HCT116 (cell line): ENCODE results near the gene TNFSF13B. TPM values are rescaled to one million over a fixed set of nuclear protein-coding genes. Genes with fewer than 3 reads are reported as not detected.

Experiments
- ATAC-seq: fragments of 200-7000 bp; cut with Tn5 transposase; 2 replicates; pipeline ENCODE4 v1.9.1; 2020; ENCODE audit warnings: mild to moderate bottlenecking, moderate library complexity
- BruUV-seq: library from RNA; stranded (reverse); fragments of 400-500 nt; replicated peaks from 2 replicates; lab custom pipeline; 2021; lab: Mats Ljungman, UMichigan
- CTCF ChIA-PET: fragments of 300-600 bp; sonication (Branson Sonifier 250); formaldehyde crosslinking; loops from one replicate; lab custom pipeline; 2021; ENCODE audit warnings: antibody characterized with exemption; lab: Charles Lee
- POLR2A ChIA-PET: fragments of 300-600, 350-600 bp; sonication (Branson Sonifier 250); formaldehyde crosslinking; loops from one replicate; lab custom pipeline; 2021; ENCODE audit warnings: antibody characterized with exemption; lab: Charles Lee
- RAD21 ChIA-PET, 2 experiments: fragments of 300-600 bp; sonication (Branson Sonifier 250); formaldehyde crosslinking; loops; one replicate each; lab custom pipeline; 2023; ENCODE audit warnings: low total read pairs in 2 of 2; ENCODE audit not compliant: uncharacterized antibody in 2 of 2, unreplicated experiment in 2 of 2, low non-redundant PET in 1 of 2; lab: Charles Lee
- DNase-seq: peaks from one replicate; pipeline ENCODE4 v3.0.0-alpha.2; 2010; ENCODE audit warnings: low read depth, low spot score
- H2AFZ ChIP-seq: fragments of 200-600 bp; shearing (Covaris generic), sonication (generic); 2 replicates; pipeline ENCODE4 v1.6.1; 2017; ENCODE audit warnings: low read depth, mixed run types, mixed read lengths, antibody characterized with exemption, low read length; ENCODE audit not compliant: poor library complexity, severe bottlenecking
- H3K27ac ChIP-seq: 2 replicates; pipeline ENCODE4 v1.5.1; 2012; ENCODE audit warnings: low read depth, low read length
- H3K27me3 ChIP-seq: fragments of 200-600 bp; sonication (generic); 2 replicates; pipeline ENCODE4 v1.6.1; 2016; ENCODE audit warnings: mixed run types, low read length, mixed read lengths; ENCODE audit not compliant: insufficient read depth
- H3K36me3 ChIP-seq, 2 experiments: fragments of 200-500 bp in 1 of 2; fragments of 200-600 bp in 1 of 2; sonication (Bioruptor generic) in 1 of 2; sonication (generic) in 1 of 2; 2 replicates each; pipeline versions ENCODE4 v1.5.1 to v1.6.1; 2014 to 2016; ENCODE audit warnings: low read length in 2 of 2, inconsistent platforms in 1 of 2, mixed read lengths in 1 of 2, mixed run types in 1 of 2; ENCODE audit not compliant: insufficient read depth in 2 of 2, control insufficient read depth in 1 of 2
- H3K4me1 ChIP-seq, 2 experiments: fragments of 200-600 bp in 1 of 2; sonication (generic) in 1 of 2; 2 replicates each; pipeline versions ENCODE4 v1.5.1 to v1.6.1; 2012 to 2017; ENCODE audit warnings: low read length in 2 of 2, inconsistent platforms in 1 of 2, mild to moderate bottlenecking in 1 of 2, mixed read lengths in 1 of 2, mixed run types in 1 of 2, moderate library complexity in 1 of 2; ENCODE audit not compliant: insufficient read depth in 2 of 2, control insufficient read depth in 1 of 2
- H3K4me2 ChIP-seq: fragments of 200-600 bp; sonication (generic); 2 replicates; pipeline ENCODE4 v1.6.1; 2017; ENCODE audit warnings: mixed run types, low read length, mixed read lengths
- H3K4me3 ChIP-seq, 2 experiments: fragments of 200-600 bp in 1 of 2; sonication (generic) in 1 of 2; replicated peaks in 1 of 2; 2 replicates each; pipeline ENCODE4 v1.5.1; 2011 to 2016; ENCODE audit warnings: low read length in 2 of 2, control low read depth in 1 of 2, low read depth in 1 of 2, mild to moderate bottlenecking in 1 of 2, mixed read lengths in 1 of 2, mixed run types in 1 of 2
- H3K79me2 ChIP-seq: fragments of 200-600 bp; sonication (generic); 2 replicates; pipeline ENCODE4 v1.6.1; 2017; ENCODE audit warnings: mild to moderate bottlenecking, mixed run types, low read length, moderate library complexity, mixed read lengths; ENCODE audit not compliant: insufficient read depth
- H3K9ac ChIP-seq: fragments of 200-600 bp; sonication (generic); 2 replicates; pipeline ENCODE4 v1.6.1; 2016; ENCODE audit warnings: low read length, mixed read lengths
- H3K9me2 ChIP-seq: fragments of 200-600 bp; sonication (generic), shearing (Covaris generic); 2 replicates; pipeline ENCODE4 v1.6.1; 2017; ENCODE audit warnings: mixed run types, mild to moderate bottlenecking, moderate library complexity; ENCODE audit not compliant: insufficient read depth
- H3K9me3 ChIP-seq, 2 experiments: fragments of 200-500 bp in 1 of 2; fragments of 200-600 bp in 1 of 2; sonication (Bioruptor generic) in 1 of 2; sonication (generic) in 1 of 2; 2 replicates each; pipeline ENCODE4 v1.6.1; 2014 to 2017; ENCODE audit warnings: low read length in 2 of 2, mixed read lengths in 2 of 2, inconsistent platforms in 1 of 2, low read depth in 1 of 2, mild to moderate bottlenecking in 1 of 2, mixed run types in 1 of 2, moderate library complexity in 1 of 2; ENCODE audit not compliant: control insufficient read depth in 1 of 2, insufficient read depth in 1 of 2
- H4K20me1 ChIP-seq: fragments of 200-600 bp; sonication (generic), shearing (Covaris generic); 2 replicates; pipeline ENCODE4 v1.6.1; 2017; ENCODE audit warnings: mixed run types, mild to moderate bottlenecking, moderate library complexity; ENCODE audit not compliant: insufficient read depth
- CEBPB ChIP-seq: IDR thresholded peaks from 2 replicates; pipeline ENCODE4 v1.6.1; 2012; ENCODE audit warnings: low read depth
- ELF1 ChIP-seq: IDR thresholded peaks from 2 replicates; pipeline ENCODE4 v1.6.1; 2012; ENCODE audit warnings: low read depth, borderline replicate concordance
- EZH2 ChIP-seq: fragments of 200-600 bp; sonication (generic); IDR thresholded peaks from 2 replicates; pipeline ENCODE4 v1.6.1; 2017; ENCODE audit warnings: antibody characterized with exemption, mixed run types
- RAD21 ChIP-seq: IDR thresholded peaks from 2 replicates; pipeline ENCODE4 v1.6.1; 2012; ENCODE audit warnings: low read depth, mild to moderate bottlenecking
- REST ChIP-seq: IDR thresholded peaks from 2 replicates; pipeline ENCODE4 v1.6.1; 2012; ENCODE audit warnings: low read depth
- SRF ChIP-seq: IDR thresholded peaks from 2 replicates; pipeline ENCODE4 v1.6.1; 2012; ENCODE audit warnings: low read depth
- ZFX ChIP-seq: fragments of 450-650 bp; IDR thresholded peaks from 2 replicates; pipeline ENCODE4 v1.6.1; 2017
- intact Hi-C: fragments of 100-400 bp; cut with micrococcal nuclease; formaldehyde crosslinking; loops from 2 replicates; pipeline ENCODE4 v1.10.0; 2022
- total RNA-seq: library from RNA; stranded (reverse); gene quantifications from one replicate; pipeline ENCODE4 v1.2.1, GENCODE V29; 2021; ENCODE audit not compliant: unreplicated experiment
- TF ChIP-seq, protein P1 (sequence below), 3 experiments: fragments of 200-600 bp in 1 of 3; sonication (generic) in 1 of 3; IDR thresholded peaks in 2 of 3; conservative IDR thresholded peaks in 1 of 3; 2 replicates each; pipeline ENCODE4 v1.5.1; 2012 to 2017; ENCODE audit warnings: low read depth in 2 of 3, low read length in 2 of 3, antibody characterized with exemption in 1 of 3, borderline replicate concordance in 1 of 3, control low read depth in 1 of 3, mild to moderate bottlenecking in 1 of 3, mixed read lengths in 1 of 3, mixed run types in 1 of 3, moderate library complexity in 1 of 3; ENCODE audit not compliant: insufficient read depth in 1 of 3
- TF ChIP-seq, protein P2 (sequence below): IDR thresholded peaks from 2 replicates; pipeline ENCODE4 v1.6.1; 2011; ENCODE audit warnings: mild to moderate bottlenecking, low read length, moderate library complexity; ENCODE audit not compliant: insufficient replicate concordance; ENCODE audit errors: extremely low read depth

TNFSF13B gene
- total RNA-seq, 1 experiment from 2014 or later: 1.3 TPM

GRCh38 chr13:108342369-108343289 lies 73.1 kb downstream of the TNFSF13B start:
- no peaks in the 10 kb centered on the region for H3K9me3 ChIP-seq
- H3K9ac ChIP-seq: no peak overlapping the region
- H3K27ac ChIP-seq: no peak overlapping the region
- TF ChIP-seq ELF1 (no peak), ZFX (no peak), RAD21 (peak; percentile 53)
- TF ChIP-seq, protein P1, sequence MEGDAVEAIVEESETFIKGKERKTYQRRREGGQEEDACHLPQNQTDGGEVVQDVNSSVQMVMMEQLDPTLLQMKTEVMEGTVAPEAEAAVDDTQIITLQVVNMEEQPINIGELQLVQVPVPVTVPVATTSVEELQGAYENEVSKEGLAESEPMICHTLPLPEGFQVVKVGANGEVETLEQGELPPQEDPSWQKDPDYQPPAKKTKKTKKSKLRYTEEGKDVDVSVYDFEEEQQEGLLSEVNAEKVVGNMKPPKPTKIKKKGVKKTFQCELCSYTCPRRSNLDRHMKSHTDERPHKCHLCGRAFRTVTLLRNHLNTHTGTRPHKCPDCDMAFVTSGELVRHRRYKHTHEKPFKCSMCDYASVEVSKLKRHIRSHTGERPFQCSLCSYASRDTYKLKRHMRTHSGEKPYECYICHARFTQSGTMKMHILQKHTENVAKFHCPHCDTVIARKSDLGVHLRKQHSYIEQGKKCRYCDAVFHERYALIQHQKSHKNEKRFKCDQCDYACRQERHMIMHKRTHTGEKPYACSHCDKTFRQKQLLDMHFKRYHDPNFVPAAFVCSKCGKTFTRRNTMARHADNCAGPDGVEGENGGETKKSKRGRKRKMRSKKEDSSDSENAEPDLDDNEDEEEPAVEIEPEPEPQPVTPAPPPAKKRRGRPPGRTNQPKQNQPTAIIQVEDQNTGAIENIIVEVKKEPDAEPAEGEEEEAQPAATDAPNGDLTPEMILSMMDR (IDR thresholded peaks at IDR 0.05 in 2 of 3, conservative IDR thresholded peaks at IDR 0.05 in 1 of 3; ENCODE audit: borderline replicate concordance in 1 of 3, insufficient read depth in 1 of 3, low read depth in 2 of 3, low read length in 2 of 3): peak; percentile 53 to 72 (median 63); a peak in 5 of 6 replicates
- DNase-seq (peak; percentile 16), ATAC-seq (peak; percentile 74)
- ChIA-PET RAD21 (no interaction called here), POLR2A (no interaction called here), CTCF (interaction anchor here (1.3 to 1.5 kb wide), 3 partner anchors 161 to 553 kb away, joined by 3 to 15 read pairs (median 9); no protein-coding TSS in a partner anchor)
- no peaks in the 10 kb centered on the region for H3K36me3 ChIP-seq
- H3K4me2 ChIP-seq: no peak overlapping the region
- intact Hi-C loops: loop anchor here (1.0 to 5.0 kb wide), 3 partner anchors 165 to 1767 kb away; no protein-coding TSS in a partner anchor
- no peak overlapping the region for H2AFZ ChIP-seq
- H4K20me1 ChIP-seq: no peaks in the 10 kb centered on the region
- peaks cover 44% of the 10 kb centered on the region for H3K27me3 ChIP-seq
- no peaks in the 10 kb centered on the region for H3K9me2 ChIP-seq
- no TSS peak for BruUV-seq
- H3K79me2 ChIP-seq: no peaks in the 10 kb centered on the region
- H3K4me1 ChIP-seq: no peaks in the 10 kb centered on the region
- no peak overlapping the region for H3K4me3 ChIP-seq

GRCh38 chr13:108345016-108345415 lies 75.5 kb downstream of the TNFSF13B start:
- BruUV-seq: no TSS peak
- peaks cover 34% of the 10 kb centered on the region for H3K27me3 ChIP-seq
- H3K9ac ChIP-seq: no peak overlapping the region
- no peak overlapping the region for H2AFZ ChIP-seq
- H4K20me1 ChIP-seq: no peaks in the 10 kb centered on the region
- H3K9me3 ChIP-seq: no peaks in the 10 kb centered on the region
- CTCF ChIA-PET: no interaction called here
- intact Hi-C loops: no loop called here
- no peaks in the 10 kb centered on the region for H3K79me2 ChIP-seq
- no peak overlapping the region for H3K4me2 ChIP-seq
- H3K27ac ChIP-seq: no peak overlapping the region
- no peaks in the 10 kb centered on the region for H3K4me1 ChIP-seq
- no peaks in the 10 kb centered on the region for H3K9me2 ChIP-seq
- RAD21 ChIA-PET: no interaction called here
- ATAC-seq (peak; percentile 40; the same call in 1 of the 2 replicates), DNase-seq (no peak)
- H3K4me3 ChIP-seq: no peak overlapping the region
- no peaks in the 10 kb centered on the region for H3K36me3 ChIP-seq
- POLR2A ChIA-PET: no interaction called here
- TF ChIP-seq SRF (no peak), CEBPB (no peak), EZH2 (no peak), REST (no peak), ELF1 (no peak)
- TF ChIP-seq, protein P2, sequence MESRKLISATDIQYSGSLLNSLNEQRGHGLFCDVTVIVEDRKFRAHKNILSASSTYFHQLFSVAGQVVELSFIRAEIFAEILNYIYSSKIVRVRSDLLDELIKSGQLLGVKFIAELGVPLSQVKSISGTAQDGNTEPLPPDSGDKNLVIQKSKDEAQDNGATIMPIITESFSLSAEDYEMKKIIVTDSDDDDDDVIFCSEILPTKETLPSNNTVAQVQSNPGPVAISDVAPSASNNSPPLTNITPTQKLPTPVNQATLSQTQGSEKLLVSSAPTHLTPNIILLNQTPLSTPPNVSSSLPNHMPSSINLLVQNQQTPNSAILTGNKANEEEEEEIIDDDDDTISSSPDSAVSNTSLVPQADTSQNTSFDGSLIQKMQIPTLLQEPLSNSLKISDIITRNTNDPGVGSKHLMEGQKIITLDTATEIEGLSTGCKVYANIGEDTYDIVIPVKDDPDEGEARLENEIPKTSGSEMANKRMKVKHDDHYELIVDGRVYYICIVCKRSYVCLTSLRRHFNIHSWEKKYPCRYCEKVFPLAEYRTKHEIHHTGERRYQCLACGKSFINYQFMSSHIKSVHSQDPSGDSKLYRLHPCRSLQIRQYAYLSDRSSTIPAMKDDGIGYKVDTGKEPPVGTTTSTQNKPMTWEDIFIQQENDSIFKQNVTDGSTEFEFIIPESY: no peak
